Measurements from ENCODE around the gene EFNA4. TPM values are rescaled to one million over a fixed set of nuclear protein-coding genes. Genes with fewer than 3 reads are reported as not detected.

The EFNA4 gene
- total RNA-seq, 6 experiments from 2014 or later, result 3.6 to 5.6 (median 4.8) TPM

DNA sequence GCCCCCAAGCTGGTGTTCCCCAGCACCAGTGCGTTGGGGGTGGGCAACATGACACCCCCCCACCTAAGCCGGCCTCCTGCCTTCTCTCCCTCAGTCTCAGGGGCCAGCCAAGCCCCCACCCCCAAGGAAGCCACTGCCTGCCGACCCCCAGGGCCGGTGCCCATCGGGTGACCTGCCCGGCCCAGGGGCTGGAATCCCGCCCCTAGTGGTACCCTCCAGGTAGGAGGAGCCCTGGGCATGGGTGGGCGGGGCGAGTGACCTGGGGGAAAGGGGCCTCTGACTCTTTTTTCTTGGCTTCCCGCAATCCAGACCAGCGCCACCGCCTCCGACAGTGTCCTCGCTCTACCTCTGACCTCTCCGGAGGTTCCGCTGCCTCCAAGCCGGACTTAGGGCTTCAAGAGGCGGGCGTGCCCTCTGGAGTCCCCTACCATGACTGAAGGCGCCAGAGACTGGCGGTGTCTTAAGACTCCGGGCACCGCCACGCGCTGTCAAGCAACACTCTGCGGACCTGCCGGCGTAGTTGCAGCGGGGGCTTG, 1.3 kb upstream of the EFNA4 start:
- Mint-ChIP-seq H3K36me3 (ENCODE audit: low read depth) (peaks cover 4% of the 10 kb centered on the region; the same call in 1 of the 2 replicates), H3K4me1 (ENCODE audit: low read depth) (peaks cover 30% of the 10 kb centered on the region), H3K27ac (no peak overlapping the region), H3K9me3 (no peaks in the 10 kb centered on the region), H3K4me3 (no peak overlapping the region; the same call in 1 of the 2 replicates), H3K27me3 (ENCODE audit: insufficient read depth) (no peaks in the 10 kb centered on the region; the same call in 1 of the 2 replicates)
- DNase-seq, result no peak
- TF ChIP-seq, protein P1, sequence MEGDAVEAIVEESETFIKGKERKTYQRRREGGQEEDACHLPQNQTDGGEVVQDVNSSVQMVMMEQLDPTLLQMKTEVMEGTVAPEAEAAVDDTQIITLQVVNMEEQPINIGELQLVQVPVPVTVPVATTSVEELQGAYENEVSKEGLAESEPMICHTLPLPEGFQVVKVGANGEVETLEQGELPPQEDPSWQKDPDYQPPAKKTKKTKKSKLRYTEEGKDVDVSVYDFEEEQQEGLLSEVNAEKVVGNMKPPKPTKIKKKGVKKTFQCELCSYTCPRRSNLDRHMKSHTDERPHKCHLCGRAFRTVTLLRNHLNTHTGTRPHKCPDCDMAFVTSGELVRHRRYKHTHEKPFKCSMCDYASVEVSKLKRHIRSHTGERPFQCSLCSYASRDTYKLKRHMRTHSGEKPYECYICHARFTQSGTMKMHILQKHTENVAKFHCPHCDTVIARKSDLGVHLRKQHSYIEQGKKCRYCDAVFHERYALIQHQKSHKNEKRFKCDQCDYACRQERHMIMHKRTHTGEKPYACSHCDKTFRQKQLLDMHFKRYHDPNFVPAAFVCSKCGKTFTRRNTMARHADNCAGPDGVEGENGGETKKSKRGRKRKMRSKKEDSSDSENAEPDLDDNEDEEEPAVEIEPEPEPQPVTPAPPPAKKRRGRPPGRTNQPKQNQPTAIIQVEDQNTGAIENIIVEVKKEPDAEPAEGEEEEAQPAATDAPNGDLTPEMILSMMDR (IDR thresholded peaks at IDR 0.05), result no peak

DNA sequence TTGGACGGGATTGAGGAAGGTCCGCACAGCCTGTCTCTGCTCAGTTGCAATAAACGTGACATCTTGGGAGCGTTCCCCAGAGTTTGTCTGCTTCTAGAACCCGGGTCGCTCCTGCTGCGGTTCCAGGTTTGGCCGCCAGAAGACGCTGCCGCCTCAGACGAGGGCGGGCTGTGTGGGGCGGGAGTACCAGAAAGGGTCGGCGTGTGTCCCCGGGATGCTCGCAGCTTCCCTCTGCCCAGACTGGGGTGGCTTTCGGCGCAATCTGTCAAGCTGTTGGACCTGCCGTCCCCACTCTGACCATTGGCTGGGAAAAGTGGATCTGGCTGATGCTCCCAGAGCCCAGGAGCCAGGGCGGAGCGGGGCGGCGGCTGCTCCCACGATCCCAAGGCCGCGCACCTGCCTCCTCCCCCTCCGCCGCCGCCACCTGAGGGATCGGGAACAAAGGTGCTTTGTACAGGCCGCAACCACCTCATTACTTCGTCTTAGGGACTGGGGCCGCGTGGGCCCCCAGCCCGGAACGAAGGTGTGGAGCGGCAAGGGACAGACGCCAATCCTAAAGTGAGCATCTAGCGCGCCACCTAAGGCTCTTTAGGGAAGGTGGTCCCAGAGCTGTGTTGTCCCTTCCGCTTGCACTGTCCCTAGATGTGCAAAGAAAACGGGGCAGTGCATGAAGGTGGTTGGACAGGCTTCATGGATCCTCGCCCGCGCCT, 683 bp upstream of the EFNA4 start:
- peak overlapping the region; percentile 91 for H3K4me3 Mint-ChIP-seq
- no peaks in the 10 kb centered on the region; the same call in 1 of the 2 replicates for H3K27me3 Mint-ChIP-seq (ENCODE audit: insufficient read depth)
- no peak overlapping the region for H3K27ac Mint-ChIP-seq
- TF ChIP-seq, protein P1 (IDR thresholded peaks at IDR 0.05), result peak; percentile 87
- H3K36me3 Mint-ChIP-seq (ENCODE audit: low read depth), result peaks cover 4% of the 10 kb centered on the region; the same call in 1 of the 2 replicates
- DNase-seq, result no peak
- H3K4me1 Mint-ChIP-seq (ENCODE audit: low read depth), result peaks cover 30% of the 10 kb centered on the region
- no peaks in the 10 kb centered on the region for H3K9me3 Mint-ChIP-seq

DNA sequence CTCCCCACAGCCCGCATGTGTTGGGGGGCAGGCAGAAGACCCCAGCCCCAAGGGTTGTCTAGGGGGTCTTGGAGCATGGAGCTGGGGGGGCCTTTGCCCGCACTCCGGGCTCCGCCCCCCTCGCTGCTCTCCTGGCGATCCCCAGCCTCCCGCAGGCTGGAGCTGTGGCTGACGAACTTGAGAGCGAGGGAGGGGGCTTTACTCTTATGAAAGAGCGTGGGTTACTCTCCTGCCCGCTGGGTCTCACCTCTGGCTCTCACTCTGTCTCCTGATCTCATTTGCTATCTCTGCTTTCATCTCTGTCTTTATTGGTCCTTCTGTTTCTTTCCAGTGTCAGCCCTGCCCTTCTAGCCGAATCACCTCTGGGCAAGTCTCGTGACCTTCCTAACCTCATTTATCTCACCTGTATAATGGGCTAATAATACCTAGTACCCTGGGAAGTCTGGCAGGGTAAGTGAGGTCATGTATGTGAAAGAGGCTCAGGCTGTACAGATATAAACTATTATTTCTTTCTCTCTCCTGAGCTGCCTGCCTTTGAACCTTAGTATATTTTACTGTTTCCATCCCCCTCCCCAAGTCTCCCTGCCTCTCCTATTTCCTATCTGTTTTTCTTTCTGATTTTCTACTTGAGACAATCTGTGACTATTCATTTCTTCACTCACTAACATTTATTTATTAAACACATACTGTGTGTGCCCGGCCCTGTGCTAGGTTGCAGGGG, 731 bp downstream of the EFNA4 start:
- peak overlapping the region; percentile 1 for H3K27ac Mint-ChIP-seq
- no peak for DNase-seq
- H3K27me3 Mint-ChIP-seq (ENCODE audit: insufficient read depth), result no peaks in the 10 kb centered on the region; the same call in 1 of the 2 replicates
- H3K4me1 Mint-ChIP-seq (ENCODE audit: low read depth), result peaks cover 35% of the 10 kb centered on the region
- H3K9me3 Mint-ChIP-seq, result no peaks in the 10 kb centered on the region
- peaks cover 4% of the 10 kb centered on the region; the same call in 1 of the 2 replicates for H3K36me3 Mint-ChIP-seq (ENCODE audit: low read depth)
- peak overlapping the region; percentile 84 for H3K4me3 Mint-ChIP-seq
- TF ChIP-seq, protein P1 (IDR thresholded peaks at IDR 0.05), result no peak

DNA sequence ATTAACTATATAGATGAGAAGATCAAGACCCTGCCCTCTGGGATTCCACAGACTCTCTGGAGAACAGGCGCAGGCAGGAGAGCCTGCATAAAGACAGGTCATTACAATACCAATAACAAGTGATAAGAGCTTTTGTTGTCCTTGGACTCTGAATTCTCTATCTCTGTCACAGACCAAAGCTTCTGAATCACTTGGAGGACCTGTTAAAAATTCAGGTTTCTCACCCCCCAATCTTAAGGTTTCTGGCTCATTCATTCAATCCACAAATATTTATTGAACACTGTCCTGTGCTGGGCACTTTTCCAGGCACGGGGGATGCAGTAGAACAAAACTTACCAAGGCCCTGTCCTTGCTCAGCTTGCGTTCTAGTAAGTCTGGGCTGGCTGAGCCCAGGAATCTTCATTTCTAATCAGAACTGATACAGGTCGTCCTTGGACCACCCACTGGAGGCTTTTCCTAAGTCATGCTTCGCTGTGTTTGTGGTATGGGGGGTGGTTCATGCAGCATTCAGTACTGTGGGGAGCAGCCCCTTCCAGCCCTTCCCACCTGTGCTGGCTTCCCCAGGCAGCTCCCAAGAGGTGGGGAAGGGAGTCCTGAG, 1.4 kb downstream of the EFNA4 start:
- Mint-ChIP-seq H3K27me3 (ENCODE audit: insufficient read depth) (no peaks in the 10 kb centered on the region; the same call in 1 of the 2 replicates), H3K9me3 (no peaks in the 10 kb centered on the region), H3K27ac (0 out of 2 replicates have a peak overlapping the region, but pooled peaks have one; percentile 1), H3K4me1 (ENCODE audit: low read depth) (peaks cover 35% of the 10 kb centered on the region), H3K36me3 (ENCODE audit: low read depth) (peaks cover 4% of the 10 kb centered on the region; the same call in 1 of the 2 replicates), H3K4me3 (peak overlapping the region; percentile 84)
- TF ChIP-seq, protein P1 (IDR thresholded peaks at IDR 0.05), result no peak
- DNase-seq, result no peak

DNA sequence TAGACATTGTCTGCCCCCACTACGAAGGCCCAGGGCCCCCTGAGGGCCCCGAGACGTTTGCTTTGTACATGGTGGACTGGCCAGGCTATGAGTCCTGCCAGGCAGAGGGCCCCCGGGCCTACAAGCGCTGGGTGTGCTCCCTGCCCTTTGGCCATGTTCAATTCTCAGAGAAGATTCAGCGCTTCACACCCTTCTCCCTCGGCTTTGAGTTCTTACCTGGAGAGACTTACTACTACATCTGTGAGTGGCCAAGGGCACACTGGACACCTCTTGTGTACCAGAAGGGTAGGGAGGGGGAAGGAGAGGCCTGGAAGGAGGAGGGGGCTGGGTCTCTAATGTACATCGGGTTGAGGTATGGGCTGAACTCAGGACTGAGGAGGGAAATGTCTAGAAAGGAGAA, 3.2 kb downstream of the EFNA4 start:
- H3K4me3 Mint-ChIP-seq, result no peak overlapping the region
- peaks cover 33% of the 10 kb centered on the region for H3K4me1 Mint-ChIP-seq (ENCODE audit: low read depth)
- peaks cover 4% of the 10 kb centered on the region; the same call in 1 of the 2 replicates for H3K36me3 Mint-ChIP-seq (ENCODE audit: low read depth)
- no peaks in the 10 kb centered on the region; the same call in none of the 2 replicates for H3K27me3 Mint-ChIP-seq (ENCODE audit: insufficient read depth)
- TF ChIP-seq, protein P1 (IDR thresholded peaks at IDR 0.05), result no peak
- no peak for DNase-seq
- H3K27ac Mint-ChIP-seq, result no peak overlapping the region
- H3K9me3 Mint-ChIP-seq, result no peaks in the 10 kb centered on the region
